ENCODE data around the gene LEPR. TPM values are rescaled to one million over a fixed set of nuclear protein-coding genes. Genes with fewer than 3 reads are reported as not detected.

Gene LEPR
- total and polyA plus RNA-seq, 4 donors: 42.0 to 103 (median 72.7) TPM

- Histone ChIP-seq H3K27ac (ENCODE audit: low read depth in 1 of 2, low read length in 2 of 2) (no peak overlapping the region), H3K36me3 (ENCODE audit: control insufficient read depth in 4 of 4, insufficient read depth in 3 of 4, low read depth in 1 of 4, low read length in 3 of 4) (no peaks in the 10 kb centered on the region), H3K9ac (ENCODE audit: low read depth in 1 of 2, low read length in 2 of 2) (no peak overlapping the region), H3K4me1 (ENCODE audit: control insufficient read depth in 4 of 4, insufficient read depth in 4 of 4, low read length in 3 of 4) (no peaks in the 10 kb centered on the region), H3K9me3 (ENCODE audit: control insufficient read depth in 4 of 4, low read length in 3 of 4) (no peaks in the 10 kb centered on the region), H3K27me3 (ENCODE audit: control insufficient read depth in 4 of 4, insufficient read depth in 4 of 4, low read length in 3 of 4) (no peaks in the 10 kb centered on the region), H3K4me3 (ENCODE audit: low read depth in 1 of 3, low read length in 3 of 3) (no peak overlapping the region)
- no peak for TF ChIP-seq FOXA2 (IDR thresholded peaks at IDR 0.05)
- no peak for TF ChIP-seq HNF4A (conservative IDR thresholded peaks at IDR 0.05)
- TF ChIP-seq NR2F2 (IDR thresholded peaks at IDR 0.05): no peak
- no peak for TF ChIP-seq SP1 (IDR thresholded peaks at IDR 0.05)
- TF ChIP-seq YY1 (IDR thresholded peaks at IDR 0.05): no peak
- no peak for TF ChIP-seq FOXA1 (IDR thresholded peaks at IDR 0.05)
- no peak for TF ChIP-seq EGR1 (IDR thresholded peaks at IDR 0.05; ENCODE audit: low read depth in 2 of 2)
- TF ChIP-seq GABPA (IDR thresholded peaks at IDR 0.05 in 1 of 2, conservative IDR thresholded peaks at IDR 0.05 in 1 of 2): no peak
- TF ChIP-seq RXRA (IDR thresholded peaks at IDR 0.05): no peak
- TF ChIP-seq JUND (IDR thresholded peaks at IDR 0.05): no peak
- TF ChIP-seq RAD21 (IDR thresholded peaks at IDR 0.05): no peak
- TF ChIP-seq ATF3 (IDR thresholded peaks at IDR 0.05): no peak
- no peak for TF ChIP-seq TAF1 (conservative IDR thresholded peaks at IDR 0.05)
- TF ChIP-seq CTCF (IDR thresholded peaks at IDR 0.05; ENCODE audit: low read depth, low read length, missing input control): no peak
- no peak for TF ChIP-seq ZBTB33 (IDR thresholded peaks at IDR 0.05)
- TF ChIP-seq, protein P1, sequence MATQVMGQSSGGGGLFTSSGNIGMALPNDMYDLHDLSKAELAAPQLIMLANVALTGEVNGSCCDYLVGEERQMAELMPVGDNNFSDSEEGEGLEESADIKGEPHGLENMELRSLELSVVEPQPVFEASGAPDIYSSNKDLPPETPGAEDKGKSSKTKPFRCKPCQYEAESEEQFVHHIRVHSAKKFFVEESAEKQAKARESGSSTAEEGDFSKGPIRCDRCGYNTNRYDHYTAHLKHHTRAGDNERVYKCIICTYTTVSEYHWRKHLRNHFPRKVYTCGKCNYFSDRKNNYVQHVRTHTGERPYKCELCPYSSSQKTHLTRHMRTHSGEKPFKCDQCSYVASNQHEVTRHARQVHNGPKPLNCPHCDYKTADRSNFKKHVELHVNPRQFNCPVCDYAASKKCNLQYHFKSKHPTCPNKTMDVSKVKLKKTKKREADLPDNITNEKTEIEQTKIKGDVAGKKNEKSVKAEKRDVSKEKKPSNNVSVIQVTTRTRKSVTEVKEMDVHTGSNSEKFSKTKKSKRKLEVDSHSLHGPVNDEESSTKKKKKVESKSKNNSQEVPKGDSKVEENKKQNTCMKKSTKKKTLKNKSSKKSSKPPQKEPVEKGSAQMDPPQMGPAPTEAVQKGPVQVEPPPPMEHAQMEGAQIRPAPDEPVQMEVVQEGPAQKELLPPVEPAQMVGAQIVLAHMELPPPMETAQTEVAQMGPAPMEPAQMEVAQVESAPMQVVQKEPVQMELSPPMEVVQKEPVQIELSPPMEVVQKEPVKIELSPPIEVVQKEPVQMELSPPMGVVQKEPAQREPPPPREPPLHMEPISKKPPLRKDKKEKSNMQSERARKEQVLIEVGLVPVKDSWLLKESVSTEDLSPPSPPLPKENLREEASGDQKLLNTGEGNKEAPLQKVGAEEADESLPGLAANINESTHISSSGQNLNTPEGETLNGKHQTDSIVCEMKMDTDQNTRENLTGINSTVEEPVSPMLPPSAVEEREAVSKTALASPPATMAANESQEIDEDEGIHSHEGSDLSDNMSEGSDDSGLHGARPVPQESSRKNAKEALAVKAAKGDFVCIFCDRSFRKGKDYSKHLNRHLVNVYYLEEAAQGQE (IDR thresholded peaks at IDR 0.05): no peak
- whole genome bisulfite sequencing: 91% methylated on average over 4 of the region's 4 CpGs
- no peak for DNase-seq (ENCODE audit: low spot score)
These were observed 8.0 kb upstream of the LEPR start for GRCh38 chr1:65412256-65412983.

All from liver (tissue), 9 donors.